Panc1 (cell line): ENCODE measurements around the gene RADIL.

Experiments
- POLR2AphosphoS5 ChIP-seq: IDR thresholded peaks from 2 replicates; pipeline ENCODE4 v1.6.1; 2012; ENCODE audit warnings: mild to moderate bottlenecking, low read depth, low read length, moderate library complexity
- SIN3A ChIP-seq: IDR thresholded peaks from 2 replicates; pipeline ENCODE4 v1.6.1; 2012; ENCODE audit warnings: low read depth, mild to moderate bottlenecking, low read length, moderate library complexity, borderline replicate concordance; ENCODE audit not compliant: insufficient read depth
- TCF7L2 ChIP-seq: IDR thresholded peaks from 2 replicates; pipeline ENCODE4 v1.6.1; 2011; ENCODE audit warnings: mild to moderate bottlenecking, low read depth, low read length, inconsistent platforms
- TF ChIP-seq, protein P1 (sequence below): fragments of 450-650 bp; IDR thresholded peaks from 2 replicates; pipeline ENCODE4 v1.5.1; 2017; ENCODE audit warnings: mild to moderate bottlenecking
- TF ChIP-seq, protein P2 (sequence below), 2 experiments: IDR thresholded peaks; 2 replicates each; pipeline ENCODE4 v1.6.1; 2011 to 2012; ENCODE audit warnings: low read depth in 2 of 2, control low read depth in 1 of 2, low read length in 1 of 2, mild to moderate bottlenecking in 1 of 2, moderate library complexity in 1 of 2; ENCODE audit not compliant: insufficient read depth in 1 of 2

DNA sequence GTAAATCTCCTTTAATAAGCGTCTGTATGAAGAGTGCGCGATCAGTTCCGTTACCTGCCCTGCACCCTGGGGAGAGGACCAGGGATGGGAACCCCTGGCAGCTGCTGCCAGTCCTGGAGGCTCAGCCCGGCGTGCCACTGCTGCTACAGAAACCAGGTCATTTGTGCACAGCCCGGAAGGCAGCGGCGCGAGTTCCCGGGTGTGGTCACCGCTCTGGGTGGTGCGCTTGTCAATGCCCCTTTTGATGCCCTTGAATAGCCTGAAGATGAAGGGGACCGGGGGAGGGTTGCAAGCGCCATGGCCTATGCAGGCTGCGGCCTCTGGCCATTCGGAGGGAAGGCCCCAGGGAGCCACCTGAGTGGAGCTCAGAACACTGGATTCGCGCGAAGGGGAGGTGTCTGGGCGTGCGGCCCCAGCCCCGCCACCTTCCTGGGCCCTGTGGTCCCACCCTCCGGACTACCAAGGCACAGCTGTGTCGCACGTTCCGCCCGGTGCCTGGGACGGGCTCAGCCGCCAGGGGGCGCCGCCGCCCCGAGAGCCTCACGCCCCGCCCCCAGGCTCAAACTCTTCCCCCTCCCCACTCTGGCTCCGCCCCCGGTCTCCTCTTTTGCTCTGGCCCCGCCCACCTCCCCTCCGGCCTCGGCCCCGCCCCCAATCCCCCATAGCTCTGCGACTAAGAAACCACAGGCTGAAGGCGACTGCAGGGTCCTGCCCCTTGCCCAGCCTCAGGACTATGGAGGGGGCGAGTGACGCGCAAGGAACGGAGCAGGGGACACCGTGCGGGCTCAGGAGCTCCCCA, 91.6 kb downstream of the RADIL start:
- TF ChIP-seq POLR2AphosphoS5 (no peak), SIN3A (no peak), TCF7L2 (no peak)
- TF ChIP-seq, protein P1, sequence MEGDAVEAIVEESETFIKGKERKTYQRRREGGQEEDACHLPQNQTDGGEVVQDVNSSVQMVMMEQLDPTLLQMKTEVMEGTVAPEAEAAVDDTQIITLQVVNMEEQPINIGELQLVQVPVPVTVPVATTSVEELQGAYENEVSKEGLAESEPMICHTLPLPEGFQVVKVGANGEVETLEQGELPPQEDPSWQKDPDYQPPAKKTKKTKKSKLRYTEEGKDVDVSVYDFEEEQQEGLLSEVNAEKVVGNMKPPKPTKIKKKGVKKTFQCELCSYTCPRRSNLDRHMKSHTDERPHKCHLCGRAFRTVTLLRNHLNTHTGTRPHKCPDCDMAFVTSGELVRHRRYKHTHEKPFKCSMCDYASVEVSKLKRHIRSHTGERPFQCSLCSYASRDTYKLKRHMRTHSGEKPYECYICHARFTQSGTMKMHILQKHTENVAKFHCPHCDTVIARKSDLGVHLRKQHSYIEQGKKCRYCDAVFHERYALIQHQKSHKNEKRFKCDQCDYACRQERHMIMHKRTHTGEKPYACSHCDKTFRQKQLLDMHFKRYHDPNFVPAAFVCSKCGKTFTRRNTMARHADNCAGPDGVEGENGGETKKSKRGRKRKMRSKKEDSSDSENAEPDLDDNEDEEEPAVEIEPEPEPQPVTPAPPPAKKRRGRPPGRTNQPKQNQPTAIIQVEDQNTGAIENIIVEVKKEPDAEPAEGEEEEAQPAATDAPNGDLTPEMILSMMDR = peak; percentile 90
- TF ChIP-seq, protein P2, sequence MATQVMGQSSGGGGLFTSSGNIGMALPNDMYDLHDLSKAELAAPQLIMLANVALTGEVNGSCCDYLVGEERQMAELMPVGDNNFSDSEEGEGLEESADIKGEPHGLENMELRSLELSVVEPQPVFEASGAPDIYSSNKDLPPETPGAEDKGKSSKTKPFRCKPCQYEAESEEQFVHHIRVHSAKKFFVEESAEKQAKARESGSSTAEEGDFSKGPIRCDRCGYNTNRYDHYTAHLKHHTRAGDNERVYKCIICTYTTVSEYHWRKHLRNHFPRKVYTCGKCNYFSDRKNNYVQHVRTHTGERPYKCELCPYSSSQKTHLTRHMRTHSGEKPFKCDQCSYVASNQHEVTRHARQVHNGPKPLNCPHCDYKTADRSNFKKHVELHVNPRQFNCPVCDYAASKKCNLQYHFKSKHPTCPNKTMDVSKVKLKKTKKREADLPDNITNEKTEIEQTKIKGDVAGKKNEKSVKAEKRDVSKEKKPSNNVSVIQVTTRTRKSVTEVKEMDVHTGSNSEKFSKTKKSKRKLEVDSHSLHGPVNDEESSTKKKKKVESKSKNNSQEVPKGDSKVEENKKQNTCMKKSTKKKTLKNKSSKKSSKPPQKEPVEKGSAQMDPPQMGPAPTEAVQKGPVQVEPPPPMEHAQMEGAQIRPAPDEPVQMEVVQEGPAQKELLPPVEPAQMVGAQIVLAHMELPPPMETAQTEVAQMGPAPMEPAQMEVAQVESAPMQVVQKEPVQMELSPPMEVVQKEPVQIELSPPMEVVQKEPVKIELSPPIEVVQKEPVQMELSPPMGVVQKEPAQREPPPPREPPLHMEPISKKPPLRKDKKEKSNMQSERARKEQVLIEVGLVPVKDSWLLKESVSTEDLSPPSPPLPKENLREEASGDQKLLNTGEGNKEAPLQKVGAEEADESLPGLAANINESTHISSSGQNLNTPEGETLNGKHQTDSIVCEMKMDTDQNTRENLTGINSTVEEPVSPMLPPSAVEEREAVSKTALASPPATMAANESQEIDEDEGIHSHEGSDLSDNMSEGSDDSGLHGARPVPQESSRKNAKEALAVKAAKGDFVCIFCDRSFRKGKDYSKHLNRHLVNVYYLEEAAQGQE (IDR thresholded peaks at IDR 0.05; ENCODE audit: insufficient read depth in 1 of 2, low read depth in 2 of 2, low read length in 1 of 2) = no peak
